Activated CD4-positive, alpha-beta memory T cell treated with anti-CD3 and anti-CD28 coated beads for 36 hours (primary cell): ENCODE data around the gene G3BP1. TPM values are rescaled to one million over a fixed set of nuclear protein-coding genes. Genes with fewer than 3 reads are reported as not detected.

Experiments used
- CTCF ChIA-PET: fragments of 350-600 bp; sonication (Branson Sonifier 250); formaldehyde crosslinking; loops from one replicate; lab custom pipeline; 2021; ENCODE audit warnings: antibody characterized with exemption, inconsistent platforms; lab: Charles Lee
- POLR2A ChIA-PET: fragments of 350-600 bp; sonication (Branson Sonifier 250); formaldehyde crosslinking; loops from one replicate; lab custom pipeline; 2021; ENCODE audit warnings: antibody characterized with exemption; lab: Charles Lee
- DNase-seq: peaks from one replicate; pipeline ENCODE4 v3.0.0-alpha.2; 2020
- H3K27ac Mint-ChIP-seq: one replicate; pipeline ENCODE4 v1.8.0; 2021; ENCODE audit warnings: mixed read lengths
- H3K27me3 Mint-ChIP-seq: one replicate; pipeline ENCODE4 v1.8.0; 2021; ENCODE audit warnings: mixed read lengths
- H3K36me3 Mint-ChIP-seq: one replicate; pipeline ENCODE4 v1.8.0; 2021; ENCODE audit warnings: mixed read lengths
- H3K4me1 Mint-ChIP-seq: one replicate; pipeline ENCODE4 v1.8.0; 2021; ENCODE audit warnings: low read depth, mixed read lengths
- H3K4me3 Mint-ChIP-seq: one replicate; pipeline ENCODE4 v1.8.0; 2021; ENCODE audit warnings: mild to moderate bottlenecking, mixed read lengths
- H3K9me3 Mint-ChIP-seq: one replicate; pipeline ENCODE4 v1.8.0; 2021; ENCODE audit warnings: mixed read lengths
- intact Hi-C: fragments of 100-400 bp; cut with micrococcal nuclease; formaldehyde crosslinking; loops from one replicate; pipeline ENCODE4 v1.15.1; 2023
- total RNA-seq, 2 experiments: library from RNA; stranded (reverse); gene quantifications; one replicate each; pipeline ENCODE4 v1.2.3, GENCODE V29; 2021

The G3BP1 gene
- total RNA-seq, 2 experiments from 2014 or later: 237 TPM

GRCh38 chr5:151757233-151758140 is 14.3 kb upstream of the G3BP1 start:
- peak overlapping the region; percentile 77 for H3K4me3 Mint-ChIP-seq
- ChIA-PET POLR2A (interaction anchor here (1.0 to 6.0 kb wide), 5 partner anchors 8 to 62 kb away, joined by 3 to 71 read pairs (median 5); partner anchors contain the start of gene G3BP1), CTCF (interaction anchor here (1.1 to 4.2 kb wide), 7 partner anchors 14 to 105 kb away, joined by 3 to 20 read pairs (median 5); partner anchors contain the start of gene G3BP1)
- H3K27ac Mint-ChIP-seq: peak overlapping the region; percentile 69
- H3K36me3 Mint-ChIP-seq: peaks cover 7% of the 10 kb centered on the region
- peaks cover 32% of the 10 kb centered on the region for H3K4me1 Mint-ChIP-seq
- no peaks in the 10 kb centered on the region for H3K9me3 Mint-ChIP-seq
- no peaks in the 10 kb centered on the region for H3K27me3 Mint-ChIP-seq
- intact Hi-C loops: loop anchor here (1.0 to 5.0 kb wide), 5 partner anchors 8 to 605 kb away; partner anchors contain the start of gene G3BP1
- peak; percentile 54 for DNase-seq

DNA sequence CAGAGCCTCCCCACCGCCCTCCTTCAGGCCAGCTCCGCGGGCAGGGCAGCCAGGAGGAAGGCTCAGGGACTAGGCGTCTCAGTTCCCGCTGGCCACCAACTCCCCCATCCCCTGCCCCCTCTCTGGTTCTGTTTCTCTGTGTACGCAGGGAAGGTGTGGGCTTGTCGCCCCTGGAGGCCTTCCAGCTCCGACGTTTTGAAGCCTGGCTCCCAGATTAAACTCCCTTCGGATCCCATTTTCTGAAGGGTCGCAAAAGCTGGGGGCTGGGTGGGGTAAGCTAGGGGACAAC is 13.7 kb upstream of the G3BP1 start:
- ChIA-PET CTCF (interaction anchor here (1.1 to 4.2 kb wide), 5 partner anchors 13 to 106 kb away, joined by 3 to 20 read pairs (median 4); partner anchors contain the start of gene G3BP1), POLR2A (interaction anchor here (1.1 to 6.0 kb wide), 4 partner anchors 9 to 63 kb away, joined by 3 to 71 read pairs (median 6); partner anchors contain the start of gene G3BP1)
- peaks cover 32% of the 10 kb centered on the region for H3K4me1 Mint-ChIP-seq
- DNase-seq: no peak
- H3K9me3 Mint-ChIP-seq: no peaks in the 10 kb centered on the region
- H3K27me3 Mint-ChIP-seq: no peaks in the 10 kb centered on the region
- H3K4me3 Mint-ChIP-seq: peak overlapping the region; percentile 77
- H3K27ac Mint-ChIP-seq: peak overlapping the region; percentile 69
- intact Hi-C loops: loop anchor here (1.0 to 5.0 kb wide), 5 partner anchors 9 to 606 kb away; partner anchors contain the start of gene G3BP1
- H3K36me3 Mint-ChIP-seq: peaks cover 4% of the 10 kb centered on the region

GRCh38 chr5:151758430-151759241 is 13.1 kb upstream of the G3BP1 start, which contains the start of gene ATOX1:
ATOX1 (minus strand) TSS chr5:151758631; CDS start chr5:151758551, 80 bp downstream.
- peak; percentile 94 for DNase-seq
- POLR2A ChIA-PET: interaction anchor here (1.1 to 6.0 kb wide), 3 partner anchors 9 to 63 kb away, joined by 3 to 71 read pairs (median 5); partner anchors contain the start of gene G3BP1
- Mint-ChIP-seq H3K27me3 (no peaks in the 10 kb centered on the region), H3K36me3 (peaks cover under 1% of the 10 kb centered on the region), H3K27ac (peak within 1 kb of the TSS; percentile 69), H3K4me1 (peaks cover 32% of the 10 kb centered on the region), H3K9me3 (no peaks in the 10 kb centered on the region), H3K4me3 (peak within 1 kb of the TSS; percentile 77)
- CTCF ChIA-PET: interaction anchor here (1.1 to 4.2 kb wide), 5 partner anchors 13 to 106 kb away, joined by 3 to 20 read pairs (median 4); partner anchors contain the start of gene G3BP1
- intact Hi-C loops: loop anchor here (1.0 to 5.0 kb wide), 5 partner anchors 9 to 606 kb away; partner anchors contain the start of gene G3BP1

- ChIA-PET POLR2A (no interaction called here), CTCF (interaction anchor here (1.4 kb wide), 1 partner anchor 113 kb away, joined by 3 read pairs; no protein-coding TSS in a partner anchor)
- Mint-ChIP-seq H3K9me3 (no peaks in the 10 kb centered on the region), H3K4me3 (no peak overlapping the region), H3K27ac (no peak overlapping the region), H3K4me1 (no peaks in the 10 kb centered on the region), H3K36me3 (no peaks in the 10 kb centered on the region), H3K27me3 (no peaks in the 10 kb centered on the region)
- intact Hi-C loops: no loop called here
- DNase-seq: no peak
Measured at GRCh38 chr5:151764801-151765200, 7.0 kb upstream of the G3BP1 start.

- no peaks in the 10 kb centered on the region for H3K9me3 Mint-ChIP-seq
- peaks cover 4% of the 10 kb centered on the region for H3K4me1 Mint-ChIP-seq
- ChIA-PET POLR2A (no interaction called here), CTCF (interaction anchor here (1.3 kb wide), 1 partner anchor 108 kb away, joined by 8 read pairs; no protein-coding TSS in a partner anchor)
- H3K27ac Mint-ChIP-seq: no peak overlapping the region
- no peak for DNase-seq
- no peaks in the 10 kb centered on the region for H3K27me3 Mint-ChIP-seq
- no peaks in the 10 kb centered on the region for H3K36me3 Mint-ChIP-seq
- no peak overlapping the region for H3K4me3 Mint-ChIP-seq
- intact Hi-C loops: no loop called here
Measured at GRCh38 chr5:151766975-151767374, 4.8 kb upstream of the G3BP1 start.

- no peaks in the 10 kb centered on the region for H3K9me3 Mint-ChIP-seq
- intact Hi-C loops: loop anchor here (1.0 to 10.0 kb wide), 13 partner anchors 12 to 686 kb away; partner anchors contain the start of genes ATOX1, SLC36A1 and TNIP1
- no peak for DNase-seq
Measured at GRCh38 chr5:151770383-151771258, 1.1 kb upstream of the G3BP1 start.

DNA sequence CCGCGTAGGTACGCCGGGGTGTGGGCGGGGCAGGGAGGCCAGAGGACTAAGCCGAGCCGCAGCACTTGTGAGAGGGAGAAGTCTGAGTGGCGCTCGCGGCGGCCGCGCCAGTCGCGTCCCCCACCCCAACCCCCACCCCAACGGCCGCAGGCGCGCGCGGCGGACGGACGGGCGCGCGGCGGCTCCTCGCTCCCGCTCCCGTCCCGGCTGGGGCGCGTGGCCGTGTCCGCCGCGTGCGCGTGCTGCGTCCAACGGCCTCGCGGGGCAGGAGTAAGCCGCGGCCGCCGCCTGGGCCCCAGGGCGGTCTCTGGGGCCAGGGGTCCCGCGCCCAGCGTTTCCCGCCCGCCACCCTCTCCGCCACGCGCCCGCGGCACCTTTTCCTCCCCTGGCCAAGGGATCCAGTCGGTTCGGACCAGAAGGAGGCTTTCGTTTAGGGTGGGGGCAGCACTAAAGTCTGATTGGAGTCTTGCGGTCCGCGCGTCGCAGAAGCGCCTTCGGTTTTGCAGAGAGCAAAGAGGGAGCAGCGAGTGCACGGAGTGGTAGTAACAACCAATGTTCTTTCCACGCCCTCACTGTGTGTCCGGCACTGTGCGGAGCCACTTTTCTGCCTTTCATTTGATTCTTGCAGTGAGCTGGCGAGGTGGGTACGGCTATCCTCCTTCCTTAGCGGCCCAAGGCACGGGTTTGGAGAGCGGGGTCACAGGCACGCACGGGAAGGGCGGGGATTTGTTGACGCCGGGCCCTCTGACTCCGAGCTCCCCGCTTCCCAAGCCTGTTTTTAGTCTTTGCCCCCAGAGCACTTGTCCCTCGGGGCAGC is 483 bp downstream of the G3BP1 start:
- CTCF ChIA-PET: interaction anchor here (0.5 to 3.9 kb wide), 15 partner anchors 10 to 1072 kb away, joined by 3 to 39 read pairs (median 7); partner anchors contain the start of genes ATOX1, RBM22 and SLC36A1
- H3K27me3 Mint-ChIP-seq: no peaks in the 10 kb centered on the region
- peaks cover 39% of the 10 kb centered on the region for H3K4me1 Mint-ChIP-seq
- H3K9me3 Mint-ChIP-seq: no peaks in the 10 kb centered on the region
- H3K27ac Mint-ChIP-seq: peak overlapping the region; percentile 75
- POLR2A ChIA-PET: interaction anchor here (0.7 to 4.1 kb wide), 9 partner anchors 9 to 520 kb away, joined by 3 to 71 read pairs (median 6); partner anchors contain the start of genes ATOX1 and GM2A
- DNase-seq: peak; percentile 60
- H3K4me3 Mint-ChIP-seq: peak overlapping the region; percentile 85
- H3K36me3 Mint-ChIP-seq: peaks cover 27% of the 10 kb centered on the region
- intact Hi-C loops: loop anchor here (5.0 to 10.0 kb wide), 4 partner anchors 370 to 687 kb away; partner anchors contain the start of gene TNIP1

More at GRCh38 chr5:151770383-151771258, 1.1 kb upstream of the G3BP1 start:
- Mint-ChIP-seq H3K4me1 (peaks cover 24% of the 10 kb centered on the region), H3K27ac (no peak overlapping the region), H3K36me3 (peaks cover 17% of the 10 kb centered on the region), H3K27me3 (no peaks in the 10 kb centered on the region), H3K4me3 (no peak overlapping the region)
- CTCF ChIA-PET: interaction anchor here (0.6 to 3.9 kb wide), 19 partner anchors 9 to 323 kb away, joined by 3 to 39 read pairs (median 6); partner anchors contain the start of genes ATOX1 and SLC36A1
- POLR2A ChIA-PET: interaction anchor here (1.8 to 4.1 kb wide), 6 partner anchors 10 to 112 kb away, joined by 5 to 71 read pairs (median 7); partner anchors contain the start of gene ATOX1

GRCh38 chr5:151772846-151773561 is 1.2 kb downstream of the G3BP1 start:
- ChIA-PET POLR2A (interaction anchor here (0.7 to 4.1 kb wide), 7 partner anchors 9 to 521 kb away, joined by 3 to 71 read pairs (median 6); partner anchors contain the start of genes ATOX1 and GM2A), CTCF (interaction anchor here (1.2 to 1.9 kb wide), 3 partner anchors 112 to 370 kb away, joined by 5 to 8 read pairs (median 7); no protein-coding TSS in a partner anchor)
- no peak for DNase-seq
- Mint-ChIP-seq H3K27ac (peak overlapping the region; percentile 75), H3K9me3 (no peaks in the 10 kb centered on the region), H3K4me1 (peaks cover 47% of the 10 kb centered on the region), H3K27me3 (no peaks in the 10 kb centered on the region), H3K36me3 (peaks cover 34% of the 10 kb centered on the region), H3K4me3 (peak overlapping the region; percentile 85)
- intact Hi-C loops: loop anchor here (5.0 to 10.0 kb wide), 4 partner anchors 369 to 688 kb away; partner anchors contain the start of gene TNIP1

DNA sequence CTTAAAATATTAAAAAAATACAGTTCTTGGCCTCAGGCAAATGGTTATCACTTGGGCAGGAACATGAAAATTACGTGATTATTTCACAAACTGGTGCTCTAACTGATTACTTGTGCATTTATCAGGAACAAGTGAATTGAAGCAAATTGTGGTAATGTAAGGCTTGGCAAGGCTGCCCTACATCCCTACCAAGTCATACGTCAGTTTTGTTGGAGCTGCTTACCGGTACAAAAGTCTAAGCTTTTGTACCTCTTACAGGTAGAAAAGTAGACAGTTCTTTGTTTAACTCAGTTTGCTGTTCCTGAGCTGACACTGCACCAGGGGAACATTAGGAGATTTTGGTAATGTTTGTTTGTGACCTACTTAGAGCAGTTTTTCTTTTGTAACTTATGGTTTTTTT is 2.2 kb downstream of the G3BP1 start:
- Mint-ChIP-seq H3K4me3 (peak overlapping the region; percentile 85), H3K9me3 (no peaks in the 10 kb centered on the region), H3K4me1 (peaks cover 55% of the 10 kb centered on the region), H3K27me3 (no peaks in the 10 kb centered on the region), H3K36me3 (peaks cover 38% of the 10 kb centered on the region), H3K27ac (peak overlapping the region; percentile 20)
- POLR2A ChIA-PET: interaction anchor here (1.3 to 1.6 kb wide), 2 partner anchors 11 to 17 kb away, joined by 5 to 8 read pairs; no protein-coding TSS in a partner anchor
- no peak for DNase-seq
- intact Hi-C loops: loop anchor here (5.0 to 10.0 kb wide), 4 partner anchors 368 to 689 kb away; partner anchors contain the start of gene TNIP1
- CTCF ChIA-PET: interaction anchor here (0.9 to 1.9 kb wide), 3 partner anchors 113 to 369 kb away, joined by 5 to 10 read pairs (median 7); no protein-coding TSS in a partner anchor
